ENCODE data around the gene TRAP1. TPM values are rescaled to one million over a fixed set of nuclear protein-coding genes. Genes with fewer than 3 reads are reported as not detected.

Gene TRAP1
- total RNA-seq, 1 experiment from 2014 or later, result 137 TPM

- H3K4me3 ChIP-seq (ENCODE audit: low read depth in 2 of 2, low read length in 2 of 2), result no peak overlapping the region
- TF ChIP-seq CTCF (IDR thresholded peaks at IDR 0.05), result no peak
- TF ChIP-seq TCF7L2 (IDR thresholded peaks at IDR 0.05; ENCODE audit: low read depth, low read length), result no peak
- TF ChIP-seq POLR2AphosphoS5 (IDR thresholded peaks at IDR 0.05; ENCODE audit: low read depth, low read length), result no peak
- no peak for TF ChIP-seq SIN3A (IDR thresholded peaks at IDR 0.05; ENCODE audit: borderline replicate concordance, insufficient read depth, low read depth, low read length)
- no peak for TF ChIP-seq REST (IDR thresholded peaks at IDR 0.05; ENCODE audit: insufficient read depth in 1 of 2, low read depth in 2 of 2, low read length in 1 of 2)
- in situ Hi-C loops (cut with HindIII; ENCODE audit: low pct_unique_long_range_greater_than_20kb, low sequenced_read_pairs) (no loop called here), intact Hi-C loops (cut with micrococcal nuclease; ENCODE audit: unreplicated experiment) (no loop called here)
- H3K36me3 ChIP-seq (ENCODE audit: control insufficient read depth, insufficient read depth, low read length), result peaks cover 12% of the 10 kb centered on the region; the same call in 1 of the 2 replicates
- H3K9me3 ChIP-seq (ENCODE audit: control insufficient read depth, insufficient read depth, low read depth, low read length), result no peaks in the 10 kb centered on the region
- ATAC-seq (no peak), DNase-seq (ENCODE audit: low read depth, low spot score) (no peak)
- no peaks in the 10 kb centered on the region for H3K4me1 ChIP-seq (ENCODE audit: control insufficient read depth, insufficient read depth, low read length)
- CTCF ChIA-PET, result no interaction called here
- no peaks in the 10 kb centered on the region for H3K27me3 ChIP-seq (ENCODE audit: control insufficient read depth, insufficient read depth, low read length)
- BruUV-seq (replicated peaks), result TSS peak; percentile 57
- H3K27ac ChIP-seq (ENCODE audit: low read length), result no peak overlapping the region
- POLR2A ChIA-PET, result no interaction called here
These were observed 39.3 kb downstream of the TRAP1 start for GRCh38 chr16:3677994-3678393.

GRCh38 chr16:3675601-3676130 is 41.7 kb downstream of the TRAP1 start:
- Histone ChIP-seq H3K4me3 (ENCODE audit: low read depth in 2 of 2, low read length in 2 of 2) (no peak overlapping the region), H3K27ac (ENCODE audit: low read length) (no peak overlapping the region), H3K27me3 (ENCODE audit: control insufficient read depth, insufficient read depth, low read length) (no peaks in the 10 kb centered on the region), H3K36me3 (ENCODE audit: control insufficient read depth, insufficient read depth, low read length) (peaks cover 6% of the 10 kb centered on the region; the same call in 1 of the 2 replicates), H3K9me3 (ENCODE audit: control insufficient read depth, insufficient read depth, low read depth, low read length) (no peaks in the 10 kb centered on the region), H3K4me1 (ENCODE audit: control insufficient read depth, insufficient read depth, low read length) (no peaks in the 10 kb centered on the region)
- intact Hi-C loops (cut with micrococcal nuclease; ENCODE audit: unreplicated experiment), result no loop called here
- in situ Hi-C loops (cut with HindIII; ENCODE audit: low pct_unique_long_range_greater_than_20kb, low sequenced_read_pairs), result no loop called here
- ChIA-PET CTCF (no interaction called here), POLR2A (no interaction called here)
- ATAC-seq (no peak), DNase-seq (ENCODE audit: low read depth, low spot score) (no peak)
- TF ChIP-seq TCF7L2 (IDR thresholded peaks at IDR 0.05; ENCODE audit: low read depth, low read length) (no peak), REST (IDR thresholded peaks at IDR 0.05; ENCODE audit: insufficient read depth in 1 of 2, low read depth in 2 of 2, low read length in 1 of 2) (no peak), SIN3A (IDR thresholded peaks at IDR 0.05; ENCODE audit: borderline replicate concordance, insufficient read depth, low read depth, low read length) (no peak)
- no TSS peak for BruUV-seq (replicated peaks)

All from Panc1 (cell line).